Sigmoid colon (tissue), 4 donors: ENCODE measurements around the gene TM7SF3.

Experiments
- EP300 ChIP-seq, 4 donors: sonication (generic); formaldehyde crosslinking; IDR thresholded peaks; one replicate each; pipeline ENCODE4 v1.6.1; 2017; ENCODE audit warnings: antibody characterized with exemption in 4 of 4
- POLR2A ChIP-seq, 2 donors: fragments of 450-650 bp; IDR thresholded peaks; one replicate each; pipeline ENCODE4 v1.6.1; 2016; ENCODE audit warnings: antibody characterized with exemption in 2 of 2, mild to moderate bottlenecking in 2 of 2, moderate library complexity in 2 of 2
- POLR2AphosphoS5 ChIP-seq, 4 donors: sonication (generic); formaldehyde crosslinking; IDR thresholded peaks; one replicate each; pipeline ENCODE4 v1.6.1; 2017; ENCODE audit warnings: antibody characterized with exemption in 4 of 4
- TF ChIP-seq, protein P1 (sequence below), 4 experiments: fragments of 450-650 bp in 3 of 4; fragments of 200-600 bp in 1 of 4; IDR thresholded peaks; one replicate each; pipeline ENCODE4 v1.5.1; 2016 to 2019; ENCODE audit warnings: antibody characterized with exemption in 4 of 4, mild to moderate bottlenecking in 3 of 4, moderate library complexity in 2 of 4

GRCh38 chr12:27052176-27052575 is 38.0 kb upstream of the TM7SF3 start:
- TF ChIP-seq POLR2AphosphoS5 (IDR thresholded peaks at IDR 0.05) (no peak), POLR2A (IDR thresholded peaks at IDR 0.05) (no peak), EP300 (IDR thresholded peaks at IDR 0.05) (no peak)
- TF ChIP-seq, protein P1, sequence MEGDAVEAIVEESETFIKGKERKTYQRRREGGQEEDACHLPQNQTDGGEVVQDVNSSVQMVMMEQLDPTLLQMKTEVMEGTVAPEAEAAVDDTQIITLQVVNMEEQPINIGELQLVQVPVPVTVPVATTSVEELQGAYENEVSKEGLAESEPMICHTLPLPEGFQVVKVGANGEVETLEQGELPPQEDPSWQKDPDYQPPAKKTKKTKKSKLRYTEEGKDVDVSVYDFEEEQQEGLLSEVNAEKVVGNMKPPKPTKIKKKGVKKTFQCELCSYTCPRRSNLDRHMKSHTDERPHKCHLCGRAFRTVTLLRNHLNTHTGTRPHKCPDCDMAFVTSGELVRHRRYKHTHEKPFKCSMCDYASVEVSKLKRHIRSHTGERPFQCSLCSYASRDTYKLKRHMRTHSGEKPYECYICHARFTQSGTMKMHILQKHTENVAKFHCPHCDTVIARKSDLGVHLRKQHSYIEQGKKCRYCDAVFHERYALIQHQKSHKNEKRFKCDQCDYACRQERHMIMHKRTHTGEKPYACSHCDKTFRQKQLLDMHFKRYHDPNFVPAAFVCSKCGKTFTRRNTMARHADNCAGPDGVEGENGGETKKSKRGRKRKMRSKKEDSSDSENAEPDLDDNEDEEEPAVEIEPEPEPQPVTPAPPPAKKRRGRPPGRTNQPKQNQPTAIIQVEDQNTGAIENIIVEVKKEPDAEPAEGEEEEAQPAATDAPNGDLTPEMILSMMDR (IDR thresholded peaks at IDR 0.05) = no peak
